ENCODE results near the gene CSRP1. TPM values are rescaled to one million over a fixed set of nuclear protein-coding genes. Genes with fewer than 3 reads are reported as not detected.
A peak's percentile ranks its signal among the peaks of the same experiment; 100 is the strongest.

The CSRP1 gene
- total RNA-seq, 2 experiments from 2014 or later = 55.3 to 56.2 TPM

GRCh38 chr1:201504799-201505502, 2.0 kb downstream of the CSRP1 start:
- H3K27me3 Mint-ChIP-seq = no peaks in the 10 kb centered on the region
- CTCF ChIA-PET = interaction anchor here (1.3 to 30.4 kb wide), 4 partner anchors 0 to 69 kb away, joined by 5 to 796 read pairs (median 404); partner anchors contain the start of gene CSRP1

DNA sequence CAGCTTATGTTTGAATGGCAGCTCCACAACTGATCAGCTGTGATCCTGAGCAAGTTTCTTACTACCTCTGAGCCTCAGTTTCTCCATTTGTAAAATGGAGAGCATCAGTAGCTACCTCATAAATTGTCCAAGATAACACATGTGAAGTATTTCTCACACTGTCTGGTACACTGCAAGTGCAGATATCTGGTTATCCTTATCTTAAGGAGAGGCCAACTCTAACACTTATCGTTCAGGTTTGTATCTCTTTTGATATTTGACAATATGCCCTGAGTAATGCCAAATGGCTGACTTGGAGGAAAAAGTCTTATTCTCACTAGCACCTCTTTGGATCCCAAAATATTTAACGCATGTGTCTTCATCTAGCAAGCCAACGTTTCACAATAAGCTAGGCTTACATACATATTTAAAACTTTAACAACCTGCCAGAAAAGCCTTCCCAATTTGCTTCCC, 2.7 kb downstream of the CSRP1 start:
- no peak for ATAC-seq
- ChIA-PET CTCF (interaction anchor here (2.5 to 30.4 kb wide), 3 partner anchors 1 to 56 kb away, joined by 12 to 796 read pairs (median 796); partner anchors contain the start of gene CSRP1), POLR2A (no interaction called here)
- Mint-ChIP-seq H3K4me3 (no peak overlapping the region), H3K27me3 (no peaks in the 10 kb centered on the region), H3K27ac (no peak overlapping the region), H3K9me3 (no peaks in the 10 kb centered on the region), H3K4me1 (ENCODE audit: low read depth) (peaks cover 29% of the 10 kb centered on the region), H3K36me3 (ENCODE audit: low read depth) (no peaks in the 10 kb centered on the region)
- no peak for TF ChIP-seq CTCF (IDR thresholded peaks at IDR 0.05)
- DNase-seq = no peak
- intact Hi-C loops (cut with micrococcal nuclease) = no loop called here

More at GRCh38 chr1:201504799-201505502, 2.0 kb downstream of the CSRP1 start:
- Mint-ChIP-seq H3K27ac (no peak overlapping the region), H3K4me3 (peak overlapping the region; percentile 92), H3K4me1 (ENCODE audit: low read depth) (peaks cover 32% of the 10 kb centered on the region), H3K9me3 (no peaks in the 10 kb centered on the region), H3K36me3 (ENCODE audit: low read depth) (no peaks in the 10 kb centered on the region)
- DNase-seq = no peak
- intact Hi-C loops (cut with micrococcal nuclease) = no loop called here
- ATAC-seq = no peak
- POLR2A ChIA-PET = interaction anchor here (1.0 kb wide), 1 partner anchor 23 kb away, joined by 3 read pairs; no protein-coding TSS in a partner anchor
- no peak for TF ChIP-seq CTCF (IDR thresholded peaks at IDR 0.05)

DNA sequence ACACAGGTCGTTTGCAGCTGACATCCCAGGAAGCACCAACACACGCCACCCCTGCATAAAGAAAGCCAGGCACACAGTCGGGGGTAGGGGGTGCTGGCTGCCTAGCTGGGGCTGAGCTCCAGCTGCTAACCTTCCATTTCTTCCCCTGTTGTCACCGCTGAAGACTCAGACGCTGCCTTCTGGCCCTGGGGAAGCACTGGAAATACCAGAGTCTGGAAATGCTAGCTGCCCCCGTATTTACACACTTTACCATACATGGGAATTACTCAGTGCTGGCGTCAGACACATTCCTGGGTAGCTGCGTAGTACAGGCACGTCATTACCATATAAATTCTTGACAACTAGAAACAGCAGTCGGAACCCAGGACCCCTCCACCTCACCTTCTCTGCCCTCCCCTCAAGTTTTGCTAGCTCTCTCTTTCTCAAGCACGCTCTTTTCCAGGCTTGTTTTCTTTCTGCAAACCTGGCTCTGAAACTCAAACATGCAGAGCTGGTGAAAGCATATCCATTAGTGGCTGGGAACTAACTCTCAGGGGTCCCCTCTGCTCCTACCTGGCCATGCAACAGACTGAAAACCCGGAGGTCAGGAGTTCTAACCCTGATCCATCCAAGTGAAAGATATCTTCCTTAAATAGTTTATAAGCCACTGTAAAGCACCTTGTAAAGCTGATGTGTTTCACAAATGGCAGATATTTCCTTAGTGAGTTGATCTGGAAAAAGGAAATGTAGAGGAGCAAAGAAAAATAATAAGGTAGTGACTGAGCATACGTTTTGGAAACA, 3.3 kb downstream of the CSRP1 start:
- POLR2A ChIA-PET = no interaction called here
- Mint-ChIP-seq H3K36me3 (ENCODE audit: low read depth) (no peaks in the 10 kb centered on the region), H3K9me3 (no peaks in the 10 kb centered on the region), H3K27me3 (no peaks in the 10 kb centered on the region), H3K4me1 (ENCODE audit: low read depth) (peaks cover 28% of the 10 kb centered on the region), H3K4me3 (no peak overlapping the region), H3K27ac (no peak overlapping the region)
- DNase-seq = no peak
- CTCF ChIA-PET = interaction anchor here (1.0 to 30.4 kb wide), 4 partner anchors 1 to 56 kb away, joined by 3 to 796 read pairs (median 404); partner anchors contain the start of gene CSRP1
- TF ChIP-seq CTCF (IDR thresholded peaks at IDR 0.05) = no peak
- ATAC-seq = no peak
- intact Hi-C loops (cut with micrococcal nuclease) = no loop called here

GRCh38 chr1:201502511-201502857, 4.4 kb downstream of the CSRP1 start:
- Mint-ChIP-seq H3K27ac (no peak overlapping the region), H3K9me3 (no peaks in the 10 kb centered on the region), H3K4me1 (ENCODE audit: low read depth) (peaks cover 24% of the 10 kb centered on the region), H3K4me3 (no peak overlapping the region), H3K27me3 (no peaks in the 10 kb centered on the region), H3K36me3 (ENCODE audit: low read depth) (no peaks in the 10 kb centered on the region)
- ATAC-seq (no peak), DNase-seq (no peak)
- ChIA-PET POLR2A (interaction anchor here (0.7 kb wide), 1 partner anchor 40 kb away, joined by 3 read pairs; no protein-coding TSS in a partner anchor), CTCF (interaction anchor here (1.0 to 30.4 kb wide), 5 partner anchors 3 to 67 kb away, joined by 3 to 796 read pairs (median 12); partner anchors contain the start of gene CSRP1)
- no peak for TF ChIP-seq CTCF (IDR thresholded peaks at IDR 0.05)
- intact Hi-C loops (cut with micrococcal nuclease) = no loop called here
